Activated CD4-positive, CD25-positive, alpha-beta regulatory T cell treated with anti-CD3 and anti-CD28 coated beads, Interleukin-2, amount 50 U/mL, for 16 hours (primary cell): ENCODE data around the gene MACF1.

Source experiments
- DNase-seq: peaks from one replicate; pipeline ENCODE4 v3.0.0-alpha.2; 2020; ENCODE audit warnings: low read depth, low spot score

MACF1 gene

GRCh38 chr1:39261712-39262221 lies 57.3 kb downstream of the MACF1 start:
- no peak for DNase-seq

GRCh38 chr1:39262802-39263201 lies 58.3 kb downstream of the MACF1 start:
- DNase-seq, result no peak

- no peak for DNase-seq
Measured at GRCh38 chr1:39266269-39266668, 61.8 kb downstream of the MACF1 start.

- DNase-seq, result no peak
Measured at GRCh38 chr1:39266792-39267191, 62.3 kb downstream of the MACF1 start.

GRCh38 chr1:39268112-39268581 lies 63.7 kb downstream of the MACF1 start:
- no peak for DNase-seq

- DNase-seq, result no peak
Measured at GRCh38 chr1:39268906-39269305, 64.4 kb downstream of the MACF1 start.

- DNase-seq, result no peak
Measured at GRCh38 chr1:39269349-39269748, 64.9 kb downstream of the MACF1 start.

- DNase-seq, result no peak
Measured at GRCh38 chr1:39269791-39270342, 65.4 kb downstream of the MACF1 start.

GRCh38 chr1:39270368-39270767 lies 65.9 kb downstream of the MACF1 start:
- DNase-seq, result no peak

GRCh38 chr1:39272027-39272797 lies 67.7 kb downstream of the MACF1 start:
- DNase-seq, result no peak

GRCh38 chr1:39272798-39273469 lies 68.4 kb downstream of the MACF1 start:
- no peak for DNase-seq

GRCh38 chr1:39275836-39276507 lies 71.5 kb downstream of the MACF1 start:
- DNase-seq, result no peak

GRCh38 chr1:39277879-39278278 lies 73.4 kb downstream of the MACF1 start:
- no peak for DNase-seq

GRCh38 chr1:39282537-39283216 lies 78.2 kb downstream of the MACF1 start:
- no peak for DNase-seq

- no peak for DNase-seq
Measured at GRCh38 chr1:39283858-39284257, 79.4 kb downstream of the MACF1 start.

- DNase-seq, result no peak
Measured at GRCh38 chr1:39287541-39287940, 83.0 kb downstream of the MACF1 start.

- no peak for DNase-seq
Measured at GRCh38 chr1:39288735-39289465, 84.4 kb downstream of the MACF1 start.

GRCh38 chr1:39292401-39292800 lies 87.9 kb downstream of the MACF1 start:
- no peak for DNase-seq

- no peak for DNase-seq
Measured at GRCh38 chr1:39293375-39294070, 89.0 kb downstream of the MACF1 start.

- no peak for DNase-seq
Measured at GRCh38 chr1:39294531-39294930, 90.0 kb downstream of the MACF1 start.
